Stimulated activated CD8-positive, alpha-beta memory T cell treated with anti-CD3 and anti-CD28 coated beads, Interleukin-4, amount 100 ng/mL, for 1 hour (primary cell): ENCODE measurements around the gene POU3F4.

ENCODE experiments used
- DNase-seq, 2 donors: peaks; one replicate each; pipeline ENCODE4 v3.0.0-alpha.2; 2020; ENCODE audit warnings: low read depth in 2 of 2, low spot score in 1 of 2

POU3F4 gene

GRCh38 chrX:83508006-83508405 is at the start of gene POU3F4:
Gene POU3F4 (plus strand): TSS chrX:83508290. CDS start chrX:83508325, 35 bp downstream.
- no peak for DNase-seq

GRCh38 chrX:83469551-83469950 is 38.5 kb upstream of the POU3F4 start:
- DNase-seq: no peak

GRCh38 chrX:83495898-83496297 is 12.2 kb upstream of the POU3F4 start:
- DNase-seq: no peak

GRCh38 chrX:83501003-83501402 is 7.1 kb upstream of the POU3F4 start:
- DNase-seq: no peak

- DNase-seq: no peak
Measured at GRCh38 chrX:83501530-83501929, 6.6 kb upstream of the POU3F4 start.

- no peak for DNase-seq
Measured at GRCh38 chrX:83504721-83505479, 3.2 kb upstream of the POU3F4 start.

GRCh38 chrX:83508526-83509253 is 600 bp downstream of the POU3F4 start:
- no peak for DNase-seq

- no peak for DNase-seq
Measured at GRCh38 chrX:83509254-83509801, 1.2 kb downstream of the POU3F4 start.

- no peak for DNase-seq
Measured at GRCh38 chrX:83510510-83511062, 2.5 kb downstream of the POU3F4 start.

- DNase-seq: no peak
Measured at GRCh38 chrX:83511208-83511607, 3.1 kb downstream of the POU3F4 start.

GRCh38 chrX:83512111-83512510 is 4.0 kb downstream of the POU3F4 start:
- no peak for DNase-seq

GRCh38 chrX:83516597-83516996 is 8.5 kb downstream of the POU3F4 start:
- no peak for DNase-seq

GRCh38 chrX:83521905-83522304 is 13.8 kb downstream of the POU3F4 start:
- no peak for DNase-seq

- no peak for DNase-seq
Measured at GRCh38 chrX:83529950-83530349, 21.9 kb downstream of the POU3F4 start.

- no peak for DNase-seq
Measured at GRCh38 chrX:83535417-83536196, 27.5 kb downstream of the POU3F4 start.
